ENCODE data around the gene KIAA1210. TPM values are rescaled to one million over a fixed set of nuclear protein-coding genes. Genes with fewer than 3 reads are reported as not detected.

KIAA1210 gene
- polyA plus RNA-seq, 3 donors, result not detected

GRCh38 chrX:119041175-119041574, 86.4 kb downstream of the KIAA1210 start:
- H3K4me3 Mint-ChIP-seq, result no peak overlapping the region
- Histone ChIP-seq H2AFZ (ENCODE audit: insufficient read depth, low read depth, low read length, poor library complexity, severe bottlenecking) (no peak overlapping the region), H4K20me1 (ENCODE audit: insufficient read depth, low read length) (no peaks in the 10 kb centered on the region), H3K4me2 (replicated peaks; ENCODE audit: extremely low read depth, low read length, poor library complexity, severe bottlenecking) (no peak overlapping the region), H3K36me3 (replicated peaks in 1 of 2; ENCODE audit: control insufficient read depth in 1 of 2, insufficient read depth in 2 of 2, low read length in 2 of 2) (no peaks in the 10 kb centered on the region), H3K27ac (ENCODE audit: low read depth in 1 of 2, low read length in 2 of 2) (no peak overlapping the region), H3K9ac (ENCODE audit: insufficient read depth, low read length, poor library complexity, severe bottlenecking) (no peak overlapping the region), H3K4me3 (replicated peaks in 1 of 3; ENCODE audit: low read depth in 2 of 3, low read length in 3 of 3) (no peak overlapping the region), H3K27me3 (ENCODE audit: control insufficient read depth in 2 of 2, insufficient read depth in 2 of 2, low read length in 2 of 2) (no peaks in the 10 kb centered on the region), H3K79me2 (ENCODE audit: insufficient read depth, low read length) (no peaks in the 10 kb centered on the region), H3K9me3 (replicated peaks in 1 of 2; ENCODE audit: control insufficient read depth in 1 of 2, insufficient read depth in 1 of 2, low read length in 2 of 2) (no peaks in the 10 kb centered on the region), H3K4me1 (ENCODE audit: control insufficient read depth in 1 of 2, insufficient read depth in 2 of 2, low read length in 2 of 2) (no peaks in the 10 kb centered on the region)
- TF ChIP-seq, protein P1, sequence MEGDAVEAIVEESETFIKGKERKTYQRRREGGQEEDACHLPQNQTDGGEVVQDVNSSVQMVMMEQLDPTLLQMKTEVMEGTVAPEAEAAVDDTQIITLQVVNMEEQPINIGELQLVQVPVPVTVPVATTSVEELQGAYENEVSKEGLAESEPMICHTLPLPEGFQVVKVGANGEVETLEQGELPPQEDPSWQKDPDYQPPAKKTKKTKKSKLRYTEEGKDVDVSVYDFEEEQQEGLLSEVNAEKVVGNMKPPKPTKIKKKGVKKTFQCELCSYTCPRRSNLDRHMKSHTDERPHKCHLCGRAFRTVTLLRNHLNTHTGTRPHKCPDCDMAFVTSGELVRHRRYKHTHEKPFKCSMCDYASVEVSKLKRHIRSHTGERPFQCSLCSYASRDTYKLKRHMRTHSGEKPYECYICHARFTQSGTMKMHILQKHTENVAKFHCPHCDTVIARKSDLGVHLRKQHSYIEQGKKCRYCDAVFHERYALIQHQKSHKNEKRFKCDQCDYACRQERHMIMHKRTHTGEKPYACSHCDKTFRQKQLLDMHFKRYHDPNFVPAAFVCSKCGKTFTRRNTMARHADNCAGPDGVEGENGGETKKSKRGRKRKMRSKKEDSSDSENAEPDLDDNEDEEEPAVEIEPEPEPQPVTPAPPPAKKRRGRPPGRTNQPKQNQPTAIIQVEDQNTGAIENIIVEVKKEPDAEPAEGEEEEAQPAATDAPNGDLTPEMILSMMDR (IDR thresholded peaks at IDR 0.05), result no peak
- WGBS (ENCODE audit: insufficient coverage), result 60% methylated on average over 1 of the region's 4 CpGs
- intact Hi-C loops (cut with micrococcal nuclease), result no loop called here
- peaks cover 4% of the 10 kb centered on the region for H3K4me1 Mint-ChIP-seq
- DNase-seq, result peak; percentile 59 to 82 (median 62)
- H3K27ac Mint-ChIP-seq, result peak overlapping the region in 3 of 7 donors; percentile 3 to 77 (median 9)
- H3K36me3 Mint-ChIP-seq, result no peaks in the 10 kb centered on the region
- H3K27me3 Mint-ChIP-seq (ENCODE audit: low read depth in 3 of 3), result peaks cover 0 to 5% (median 2%) of the 10 kb centered on the region in 3 donors
- peaks cover 0 to 1% (median 0%) of the 10 kb centered on the region in 7 donors for H3K9me3 Mint-ChIP-seq

- Histone ChIP-seq H3K9me3 (replicated peaks in 1 of 2; ENCODE audit: control insufficient read depth in 1 of 2, insufficient read depth in 1 of 2, low read length in 2 of 2) (no peaks in the 10 kb centered on the region), H3K36me3 (replicated peaks in 1 of 2; ENCODE audit: control insufficient read depth in 1 of 2, insufficient read depth in 2 of 2, low read length in 2 of 2) (no peaks in the 10 kb centered on the region), H3K9ac (ENCODE audit: insufficient read depth, low read length, poor library complexity, severe bottlenecking) (no peak overlapping the region), H3K4me1 (ENCODE audit: control insufficient read depth in 1 of 2, insufficient read depth in 2 of 2, low read length in 2 of 2) (no peaks in the 10 kb centered on the region), H3K27ac (ENCODE audit: low read depth in 1 of 2, low read length in 2 of 2) (no peak overlapping the region), H3K79me2 (ENCODE audit: insufficient read depth, low read length) (no peaks in the 10 kb centered on the region), H2AFZ (ENCODE audit: insufficient read depth, low read depth, low read length, poor library complexity, severe bottlenecking) (no peak overlapping the region), H4K20me1 (ENCODE audit: insufficient read depth, low read length) (no peaks in the 10 kb centered on the region), H3K27me3 (ENCODE audit: control insufficient read depth in 2 of 2, insufficient read depth in 2 of 2, low read length in 2 of 2) (no peaks in the 10 kb centered on the region), H3K4me2 (replicated peaks; ENCODE audit: extremely low read depth, low read length, poor library complexity, severe bottlenecking) (no peak overlapping the region), H3K4me3 (replicated peaks in 1 of 3; ENCODE audit: low read depth in 2 of 3, low read length in 3 of 3) (no peak overlapping the region)
- no peaks in the 10 kb centered on the region for H3K36me3 Mint-ChIP-seq
- no peak overlapping the region for H3K4me3 Mint-ChIP-seq
- peaks cover 4% of the 10 kb centered on the region for H3K4me1 Mint-ChIP-seq
- peaks cover 0 to 5% (median 2%) of the 10 kb centered on the region in 3 donors for H3K27me3 Mint-ChIP-seq (ENCODE audit: low read depth in 3 of 3)
- intact Hi-C loops (cut with micrococcal nuclease), result no loop called here
- no peak for DNase-seq
- no peak overlapping the region for H3K27ac Mint-ChIP-seq
- TF ChIP-seq, protein P1 (IDR thresholded peaks at IDR 0.05), result no peak
- H3K9me3 Mint-ChIP-seq, result peaks cover 0 to 6% (median 0%) of the 10 kb centered on the region in 7 donors
- 92% methylated on average over 4 of the region's 6 CpGs for WGBS (ENCODE audit: insufficient coverage)
Measured at GRCh38 chrX:119040432-119040831, 87.2 kb downstream of the KIAA1210 start.

All from CD14-positive monocyte (primary cell).